LHCN-M2 (cell line): ENCODE measurements around the gene SNTG2. TPM values are rescaled to one million over a fixed set of nuclear protein-coding genes. Genes with fewer than 3 reads are reported as not detected.
A peak's percentile ranks its signal among the peaks of the same experiment; 100 is the strongest.

ENCODE experiments used
- DNase-seq: peaks from one replicate; pipeline ENCODE4 v3.0.0-alpha.2; 2012; ENCODE audit warnings: low read depth
- total RNA-seq: library from RNA; depleted of rRNA; stranded (reverse); fragments of >200 nt; gene quantifications from 2 replicates; pipeline ENCODE4 v1.2.3, GENCODE V29; 2014

Gene SNTG2
- total RNA-seq, 1 experiment from 2014 or later: not detected

GRCh38 chr2:1047485-1047884 lies 96.8 kb downstream of the SNTG2 start:
- DNase-seq: peak; percentile 34

DNA sequence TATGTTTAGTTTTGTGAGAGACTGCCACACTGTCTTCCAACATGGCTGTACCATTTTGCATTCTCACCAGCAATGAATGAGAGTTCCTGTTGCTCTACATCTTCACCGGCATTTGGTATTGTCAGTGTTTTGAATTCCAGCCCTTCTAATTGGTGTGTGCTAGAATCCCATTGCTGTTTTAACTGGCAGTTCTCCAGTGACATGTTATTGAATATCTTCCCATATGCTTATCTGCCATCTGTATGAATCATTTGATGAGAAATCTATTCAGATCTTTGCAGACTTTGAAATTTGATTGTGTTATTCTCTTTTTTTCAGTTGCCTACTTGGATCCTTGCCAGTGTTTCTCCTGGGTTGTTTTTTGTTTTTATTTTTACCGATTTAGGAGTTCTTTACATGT lies 99.0 kb downstream of the SNTG2 start:
- peak; percentile 58 for DNase-seq

GRCh38 chr2:1051075-1051474 lies 100.4 kb downstream of the SNTG2 start:
- peak; percentile 43 for DNase-seq

GRCh38 chr2:1052771-1053191 lies 102.1 kb downstream of the SNTG2 start:
- DNase-seq: no peak

- DNase-seq: no peak
Measured at GRCh38 chr2:1053786-1054185, 103.1 kb downstream of the SNTG2 start.

GRCh38 chr2:1054399-1054798 lies 103.8 kb downstream of the SNTG2 start:
- no peak for DNase-seq

GRCh38 chr2:1055014-1055595 lies 104.5 kb downstream of the SNTG2 start:
- DNase-seq: peak; percentile 76

GRCh38 chr2:1060372-1060771 lies 109.7 kb downstream of the SNTG2 start:
- no peak for DNase-seq

DNA sequence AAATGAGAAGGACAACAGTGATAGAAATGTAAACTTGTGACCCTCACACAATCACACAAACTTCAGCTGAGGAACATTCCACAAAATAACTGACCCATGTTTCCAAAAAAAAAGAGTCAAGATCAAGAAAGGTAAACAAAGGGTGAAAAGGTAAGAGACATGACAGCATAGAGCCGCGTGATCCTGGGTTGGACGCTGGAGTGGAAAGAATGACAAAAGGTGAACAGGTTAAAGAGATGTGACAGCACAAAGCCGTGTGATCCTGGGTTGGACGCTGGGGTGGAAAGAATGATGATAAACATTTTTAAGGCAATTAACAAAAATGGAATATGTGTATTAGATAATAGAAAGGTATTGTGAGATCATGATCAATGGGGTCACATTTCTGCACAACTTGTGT lies 110.3 kb downstream of the SNTG2 start:
- DNase-seq: no peak

DNA sequence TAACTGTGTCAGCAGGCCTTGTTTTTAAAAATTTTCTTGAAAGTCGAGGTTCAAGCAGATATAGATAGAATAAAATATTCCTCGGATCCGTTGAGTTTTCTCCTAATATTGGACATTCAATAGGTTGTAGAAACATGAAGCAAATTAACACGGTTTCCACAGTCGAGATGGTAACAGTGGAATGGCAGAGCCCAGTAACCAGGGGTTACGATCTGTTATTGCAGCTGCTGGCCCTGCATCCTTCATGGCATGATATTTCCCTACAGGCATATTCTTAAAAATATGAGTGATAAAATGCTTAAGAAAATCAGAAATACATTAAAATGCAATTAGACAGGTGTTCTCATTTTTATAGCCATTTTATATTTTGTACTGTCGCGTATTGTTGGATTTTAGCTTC lies 117.6 kb downstream of the SNTG2 start:
- peak; percentile 39 for DNase-seq

DNA sequence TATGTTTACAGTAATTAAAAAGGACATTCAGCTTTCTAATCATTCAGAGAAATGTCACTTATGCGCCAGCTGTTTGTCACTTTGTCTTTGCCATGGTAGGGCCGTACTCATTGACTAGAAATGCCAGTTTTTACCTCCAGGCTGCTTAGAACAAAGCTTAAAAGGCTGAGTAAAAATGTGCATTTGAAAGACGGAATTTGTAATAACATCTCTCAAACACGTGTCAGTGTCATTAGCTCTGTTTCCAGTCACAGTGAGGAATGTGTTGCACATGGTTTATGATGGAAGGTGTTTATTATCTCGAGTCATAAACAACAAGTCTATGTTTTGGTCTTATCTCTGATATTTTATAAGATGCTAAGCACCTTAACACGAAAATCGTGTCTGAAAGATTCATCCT lies 118.2 kb downstream of the SNTG2 start:
- no peak for DNase-seq

- DNase-seq: no peak
Measured at GRCh38 chr2:1069847-1070246, 119.2 kb downstream of the SNTG2 start.

DNA sequence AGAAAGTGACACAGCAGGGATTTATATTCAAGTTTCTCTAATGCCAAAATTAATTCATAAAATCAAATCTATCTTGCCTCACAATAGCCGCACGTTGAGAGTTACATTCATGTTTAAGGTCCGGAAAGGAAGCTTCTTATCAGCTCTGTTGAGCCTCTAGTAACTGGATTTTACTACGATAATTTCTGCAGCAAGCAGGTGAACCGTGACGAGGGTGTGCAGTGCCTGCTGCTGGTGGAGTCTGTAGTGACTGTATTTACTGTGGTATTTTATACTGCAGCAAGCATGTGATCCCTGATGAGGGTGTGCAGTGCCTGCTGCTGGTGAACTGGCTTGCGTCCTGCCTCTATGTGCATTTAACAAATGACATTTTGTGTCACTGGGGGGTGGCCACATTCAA lies 120.0 kb downstream of the SNTG2 start:
- DNase-seq: no peak

DNA sequence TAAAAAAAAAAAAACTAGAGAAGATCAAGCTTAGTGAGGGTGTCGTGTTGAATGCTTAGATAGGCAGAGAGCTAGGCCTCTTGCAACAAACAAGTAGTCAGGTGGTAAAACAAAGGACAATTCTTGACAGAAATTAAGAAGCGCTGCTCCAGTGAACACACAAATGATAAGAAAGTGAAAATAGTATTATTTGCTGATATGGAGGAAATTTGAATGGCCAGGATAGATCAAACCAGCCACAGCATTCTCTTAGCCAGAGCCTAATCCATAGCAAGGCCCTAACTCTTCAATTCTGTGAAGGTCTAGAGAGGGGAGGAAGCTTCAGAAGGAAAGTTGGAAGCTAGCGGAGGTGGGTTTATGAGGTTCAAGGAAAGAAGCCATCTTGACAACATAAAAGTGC lies 121.0 kb downstream of the SNTG2 start:
- DNase-seq: no peak

DNA sequence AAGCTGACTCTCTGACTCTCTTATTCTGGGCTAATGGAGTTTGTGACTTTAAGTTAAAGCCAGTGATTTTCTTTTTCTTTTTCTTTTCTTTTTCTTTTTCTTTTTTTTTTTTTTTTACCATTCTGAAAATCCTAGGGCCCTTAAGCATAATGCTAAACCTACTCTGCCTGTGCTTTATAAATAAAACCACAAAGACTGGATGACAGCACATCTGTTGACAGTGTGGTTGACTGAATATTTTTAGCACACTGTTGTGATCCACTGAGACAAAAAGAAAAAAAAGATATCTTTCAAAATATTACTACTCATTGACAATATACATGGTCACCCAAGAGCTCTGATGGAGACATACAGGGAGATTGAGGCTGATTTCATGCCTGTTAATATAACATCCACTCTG lies 121.6 kb downstream of the SNTG2 start:
- no peak for DNase-seq

GRCh38 chr2:1077911-1078310 lies 127.3 kb downstream of the SNTG2 start:
- DNase-seq: no peak

DNA sequence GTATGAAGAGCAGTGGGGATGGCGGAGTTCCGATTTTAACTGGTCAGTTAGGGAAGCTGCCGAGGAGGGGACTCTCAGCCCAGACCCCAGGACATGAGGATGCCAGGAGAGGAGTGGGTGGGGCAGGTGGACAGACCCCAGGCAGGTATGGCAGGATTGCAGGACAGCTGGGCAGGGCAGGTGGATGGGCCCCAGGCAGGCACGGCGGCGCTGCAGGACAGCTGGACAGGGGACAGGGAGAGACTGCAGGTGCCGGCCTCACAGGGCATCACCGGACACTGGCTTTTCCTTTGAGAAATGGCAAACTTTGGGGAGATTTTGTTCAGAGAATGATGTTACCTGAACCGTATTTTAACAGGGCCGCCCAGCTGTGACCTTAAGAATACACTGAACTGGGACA lies 127.7 kb downstream of the SNTG2 start:
- DNase-seq: no peak

DNA sequence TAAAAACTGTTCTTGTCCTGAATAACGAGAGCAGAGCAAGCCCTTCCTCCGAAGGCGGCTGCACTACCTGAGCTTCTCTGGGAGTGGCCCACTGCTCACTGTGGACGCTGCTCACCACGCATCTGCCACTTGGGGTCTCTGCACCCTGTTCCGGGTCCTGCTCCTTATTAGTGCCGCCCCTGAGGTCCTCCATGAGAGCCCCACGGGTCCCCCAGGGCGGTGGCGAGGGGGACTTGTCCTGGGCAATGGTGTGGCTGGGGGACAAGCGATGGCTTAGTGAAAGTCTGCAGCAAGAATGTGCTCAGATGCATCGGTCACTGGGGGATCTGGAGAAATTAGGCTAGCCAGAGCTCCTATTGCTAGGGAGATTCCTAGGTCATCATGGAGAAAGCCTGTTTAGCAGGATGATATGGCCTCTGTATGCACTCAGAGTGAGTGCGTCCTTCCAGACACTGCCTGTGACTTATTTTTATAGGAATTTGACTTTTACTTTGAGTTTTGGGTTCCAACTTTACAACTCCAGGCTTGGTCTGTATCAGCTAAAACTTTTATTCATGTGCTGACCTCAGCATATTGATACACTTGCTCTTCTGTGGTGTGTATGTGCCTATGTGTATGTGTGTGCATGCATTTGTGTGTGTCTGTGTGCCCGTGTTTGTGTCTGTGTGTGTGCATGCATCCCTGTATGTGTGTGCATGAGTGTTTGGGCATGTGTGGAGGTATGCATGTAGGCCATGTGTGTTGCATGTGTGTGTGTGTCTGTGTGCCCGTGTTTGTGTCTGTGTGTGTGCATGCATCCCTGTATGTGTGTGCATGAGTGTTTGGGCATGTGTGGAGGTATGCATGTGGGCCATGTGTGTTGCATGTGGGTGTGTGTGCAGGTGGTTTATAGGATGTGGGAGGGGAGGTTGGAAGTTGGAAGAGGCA lies 129.5 kb downstream of the SNTG2 start:
- no peak for DNase-seq

GRCh38 chr2:1081451-1082225 lies 131.0 kb downstream of the SNTG2 start:
- peak; percentile 14 for DNase-seq

GRCh38 chr2:1082456-1083205 lies 132.0 kb downstream of the SNTG2 start:
- DNase-seq: no peak

DNA sequence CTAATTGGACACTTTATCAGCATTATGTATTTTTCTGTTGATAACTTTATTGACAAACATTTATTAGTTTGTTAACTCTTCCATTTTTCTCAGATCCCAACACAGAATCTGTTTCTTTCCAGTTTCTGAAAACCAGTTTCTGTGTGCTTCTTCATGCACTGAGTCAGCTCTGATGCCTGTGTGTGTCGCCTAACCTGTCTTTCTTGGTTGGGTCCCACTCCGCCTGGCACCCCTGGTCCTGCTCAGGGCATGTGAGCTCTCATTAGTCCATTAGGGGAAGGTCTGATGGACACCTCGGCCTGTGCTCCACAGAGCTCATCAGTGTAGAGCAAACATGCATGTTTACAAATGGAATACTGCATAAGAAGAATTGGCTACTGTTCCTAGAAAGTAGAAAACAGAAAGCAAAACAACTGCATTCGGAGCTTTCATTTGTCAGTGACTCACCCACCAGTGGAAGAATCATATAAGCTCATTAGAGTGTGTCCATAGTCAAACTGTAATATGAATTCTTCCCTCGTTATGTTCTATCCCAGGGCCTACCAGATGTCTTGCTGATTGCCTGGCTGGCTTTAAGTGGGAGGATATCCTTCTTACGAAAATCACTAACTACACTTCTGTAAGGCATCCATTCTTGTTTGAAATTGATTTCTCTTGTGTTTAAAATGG lies 137.7 kb downstream of the SNTG2 start:
- DNase-seq: peak; percentile 11
